GM19468 (cell line): Measurements from ENCODE around the gene GATA2.

Source experiments
- ATAC-seq: cut with Tn5 transposase; IDR thresholded peaks from one replicate; pipeline ENCODE4 v1.9.1; 2021; ENCODE audit warnings: mild to moderate bottlenecking, moderate library complexity, moderate number of reproducible peaks; ENCODE audit not compliant: unreplicated experiment; ENCODE audit errors: extremely low read depth

Gene GATA2

GRCh38 chr3:128478576-128479506 lies 14.2 kb downstream of the GATA2 start:
- no peak for ATAC-seq

- no peak for ATAC-seq
Observed at GRCh38 chr3:128476659-128477058, 16.3 kb downstream of the GATA2 start.

- ATAC-seq, result no peak
Observed at GRCh38 chr3:128475355-128475754, 17.6 kb downstream of the GATA2 start.

GRCh38 chr3:128473737-128474136 lies 19.3 kb downstream of the GATA2 start:
- ATAC-seq, result no peak

DNA sequence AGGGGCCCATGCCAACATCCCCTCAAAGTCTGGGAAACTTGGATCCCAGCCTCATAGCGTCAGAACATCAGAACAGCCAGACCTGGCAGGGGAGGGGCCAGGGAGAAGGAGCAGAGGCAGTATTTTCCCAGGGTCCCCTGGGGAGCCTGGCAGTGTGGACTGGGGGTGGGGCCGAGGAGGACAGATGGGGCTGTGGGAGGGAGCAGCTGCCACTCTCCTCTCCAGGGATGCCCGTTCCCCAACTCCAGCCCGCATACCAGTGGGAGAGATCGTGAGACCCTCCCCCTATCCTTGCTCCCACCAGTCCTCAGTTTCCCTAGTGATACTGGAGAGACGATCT lies 19.9 kb downstream of the GATA2 start:
- ATAC-seq, result no peak

DNA sequence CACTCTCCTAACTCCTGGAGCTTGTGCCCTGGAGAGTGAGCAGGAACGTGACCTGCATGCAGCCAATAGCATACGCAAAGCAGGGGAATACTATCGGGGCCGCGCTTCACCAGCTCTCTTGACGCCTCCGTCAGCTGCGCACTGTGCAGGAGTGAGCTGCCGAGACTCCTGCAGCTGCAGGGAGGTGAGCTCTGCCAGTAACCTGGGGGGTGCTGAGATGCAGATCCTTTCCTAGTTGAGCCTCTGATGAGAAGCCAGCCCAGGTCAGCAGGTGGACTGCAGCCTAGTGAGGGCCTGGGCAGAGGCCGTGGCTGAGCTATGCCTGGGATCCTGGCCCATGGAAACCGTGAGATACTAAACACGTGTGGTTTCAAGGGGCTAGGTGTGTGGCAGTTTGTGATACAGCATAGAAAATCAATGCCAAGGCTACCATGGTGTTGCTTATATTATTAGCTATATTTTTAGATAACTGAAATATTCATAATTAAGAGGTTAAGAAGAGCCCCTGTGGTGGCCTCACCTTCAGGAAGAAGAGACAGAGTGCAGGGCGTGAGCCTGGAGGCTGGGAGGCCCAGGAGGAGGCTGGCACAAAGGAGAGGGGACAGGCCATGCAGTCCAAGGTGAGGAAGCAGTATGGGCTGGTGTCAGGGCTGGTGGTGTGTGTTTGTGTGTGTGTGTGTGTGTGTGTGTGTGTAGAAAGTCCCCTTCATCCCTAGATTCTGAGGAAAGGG lies 20.4 kb downstream of the GATA2 start:
- ATAC-seq, result no peak

DNA sequence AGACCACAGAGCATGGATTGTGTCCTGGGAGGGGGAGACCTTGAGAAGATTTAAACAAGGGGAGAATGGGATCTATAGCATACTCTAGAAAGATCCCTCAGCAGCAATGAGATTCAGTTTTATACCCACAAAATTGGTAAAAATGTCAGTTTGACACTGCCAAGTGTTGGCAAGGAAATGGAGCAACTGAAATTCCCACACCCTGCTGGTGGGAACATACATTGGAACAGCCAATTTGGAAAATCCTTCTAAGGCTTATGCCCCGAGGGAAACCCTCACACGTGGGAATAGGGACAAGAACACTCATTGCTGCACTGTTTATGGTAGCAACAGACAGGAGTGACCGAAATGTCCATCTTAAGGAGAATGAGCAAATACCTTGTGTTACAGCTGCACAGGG lies 21.3 kb downstream of the GATA2 start:
- ATAC-seq, result no peak

GRCh38 chr3:128471110-128471509 lies 21.9 kb downstream of the GATA2 start:
- ATAC-seq, result no peak

DNA sequence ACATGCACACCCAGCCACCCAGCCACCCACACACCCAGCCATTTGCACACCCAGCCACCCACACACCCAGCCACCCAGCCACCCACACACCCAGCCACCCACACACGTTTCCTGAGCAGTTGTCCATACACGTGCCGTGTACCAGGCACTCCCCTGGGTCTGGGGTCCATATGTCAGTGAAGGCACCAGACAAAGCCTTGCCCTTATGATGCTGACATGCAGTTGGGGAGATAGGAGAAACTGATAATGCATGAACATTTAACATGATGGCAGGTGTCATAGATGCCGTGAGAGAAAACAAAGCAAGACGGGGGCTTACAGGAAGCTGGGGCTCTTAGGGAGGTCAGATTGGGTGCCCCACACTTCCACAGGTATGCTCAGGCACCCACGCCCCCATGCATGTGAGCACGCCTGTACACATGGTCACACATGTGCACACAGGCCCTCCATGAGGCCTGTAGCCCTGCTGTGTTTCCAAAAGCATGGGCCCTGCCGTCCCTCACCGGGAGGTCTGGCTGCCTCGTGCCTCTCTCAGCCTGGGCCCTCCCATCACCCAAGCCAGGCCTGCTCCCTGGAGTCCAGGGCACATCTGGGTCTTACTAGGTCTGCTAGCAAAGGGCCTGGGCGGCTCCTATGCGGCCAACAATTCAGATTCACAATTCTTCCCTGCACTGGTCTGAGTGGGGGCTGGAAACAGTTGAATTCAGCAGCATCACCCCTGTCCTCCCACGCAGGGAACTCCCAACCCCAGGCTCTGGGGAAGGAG lies 22.7 kb downstream of the GATA2 start:
- no peak for ATAC-seq

DNA sequence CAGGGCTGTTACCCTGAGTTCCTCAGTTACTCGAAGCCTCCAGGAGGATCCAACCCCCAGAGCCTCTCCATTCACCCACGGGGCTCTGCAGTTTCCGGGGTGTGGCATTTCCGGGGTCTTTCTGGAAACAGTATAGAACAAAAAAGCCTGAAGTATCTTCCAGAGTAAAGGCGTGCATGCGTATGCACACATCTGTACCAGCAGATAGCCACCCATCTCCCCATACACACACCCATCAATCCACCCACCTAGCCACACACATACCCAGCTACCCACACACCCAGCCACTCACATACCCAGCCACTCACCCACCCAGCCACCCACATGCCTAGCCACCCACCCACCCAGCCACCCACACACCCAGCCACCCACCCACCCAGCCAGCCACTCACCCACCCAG lies 23.4 kb downstream of the GATA2 start:
- ATAC-seq, result no peak

- ATAC-seq, result no peak
Observed at GRCh38 chr3:128468791-128469527, 24.0 kb downstream of the GATA2 start.

DNA sequence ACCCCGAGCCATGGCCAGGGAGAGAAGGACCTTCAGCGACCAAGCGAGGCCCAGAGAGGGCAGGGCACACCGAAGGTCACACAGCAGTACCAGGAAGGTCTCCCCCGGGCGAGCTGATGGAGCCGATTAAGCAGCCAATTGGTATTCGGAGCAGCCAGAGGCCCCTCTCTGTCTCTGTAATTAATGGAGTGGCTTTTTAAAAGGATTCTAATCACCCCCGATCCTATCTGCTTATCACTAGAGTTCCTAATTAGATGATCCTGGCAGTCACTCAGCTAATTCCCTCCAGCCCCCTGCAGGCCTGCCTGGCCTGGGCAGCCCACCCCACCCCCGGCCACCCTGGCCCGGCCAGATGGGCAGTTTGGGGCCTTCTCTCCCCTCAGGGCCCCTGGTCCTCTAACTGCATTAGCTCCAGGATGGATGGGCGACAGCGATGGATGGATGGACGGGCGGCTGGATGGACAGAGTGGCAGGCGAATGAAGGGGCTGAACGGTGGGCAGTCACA lies 24.7 kb downstream of the GATA2 start:
- no peak for ATAC-seq

- no peak for ATAC-seq
Observed at GRCh38 chr3:128466840-128467541, 26.0 kb downstream of the GATA2 start, which contains the start of gene DNAJB8. DNAJB8 (minus strand) TSS chr3:128466890; CDS start chr3:128463245, 3,645 bp downstream.

- no peak for ATAC-seq
Observed at GRCh38 chr3:128464702-128465101, 28.3 kb downstream of the GATA2 start.

DNA sequence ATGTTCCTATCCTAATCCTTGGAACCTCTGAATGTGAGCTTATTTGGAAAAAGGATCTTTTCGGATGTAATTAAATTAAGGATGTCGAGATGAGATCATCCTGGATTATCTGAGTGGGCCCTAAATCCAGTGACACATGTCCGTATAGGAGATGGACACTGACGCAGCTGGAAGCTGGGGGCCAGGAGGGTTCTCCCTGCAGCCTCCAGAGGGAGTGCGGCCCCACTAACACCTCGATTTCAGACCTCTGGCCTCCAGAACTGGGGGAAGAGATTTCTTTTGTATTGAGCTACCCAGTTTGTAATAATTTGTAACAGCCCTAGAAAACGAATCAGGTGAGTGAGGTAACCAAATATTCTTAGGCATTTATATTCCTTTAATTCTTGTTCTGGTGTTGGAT lies 28.8 kb downstream of the GATA2 start:
- no peak for ATAC-seq

DNA sequence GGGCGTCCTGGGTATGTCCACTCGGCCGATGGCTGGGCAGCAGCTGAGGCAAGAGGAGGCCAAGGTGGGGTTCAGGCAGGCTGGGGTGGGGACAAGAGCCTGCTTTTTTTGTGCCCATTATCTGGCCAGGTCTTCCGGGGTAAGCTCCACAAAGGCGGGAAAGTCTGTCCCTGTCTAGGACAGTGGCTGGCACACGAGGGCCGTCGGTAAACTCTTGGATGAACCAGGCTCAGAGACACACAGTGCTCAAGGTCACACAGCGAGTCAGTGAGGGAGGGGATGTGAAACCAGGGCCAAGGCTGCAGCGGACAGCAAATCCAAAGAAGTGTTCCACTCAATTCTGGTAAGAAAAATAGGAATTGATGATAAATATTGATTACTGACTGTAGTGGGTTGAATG lies 29.2 kb downstream of the GATA2 start:
- no peak for ATAC-seq

DNA sequence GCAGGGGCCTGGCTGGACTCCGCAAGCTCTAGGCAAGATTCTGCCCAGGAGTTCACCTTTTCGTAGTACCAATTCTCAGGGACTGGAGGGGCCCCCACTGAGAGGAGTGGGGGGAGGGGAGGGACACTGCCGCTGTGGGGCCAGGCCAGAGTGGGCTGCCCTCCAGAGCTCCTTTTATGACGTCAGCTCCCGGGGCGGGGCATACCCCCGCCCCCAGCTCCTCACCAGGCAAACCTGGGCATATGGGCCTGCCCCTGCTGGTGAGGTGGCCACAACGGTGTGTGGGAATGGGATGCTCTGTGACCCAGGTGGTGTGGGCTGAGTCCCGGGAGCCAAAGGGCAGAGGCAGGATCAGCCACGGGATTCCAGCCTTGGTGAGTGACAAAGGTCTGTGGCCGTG lies 29.6 kb downstream of the GATA2 start:
- no peak for ATAC-seq

GRCh38 chr3:128462931-128463330 lies 30.1 kb downstream of the GATA2 start:
- ATAC-seq, result no peak

DNA sequence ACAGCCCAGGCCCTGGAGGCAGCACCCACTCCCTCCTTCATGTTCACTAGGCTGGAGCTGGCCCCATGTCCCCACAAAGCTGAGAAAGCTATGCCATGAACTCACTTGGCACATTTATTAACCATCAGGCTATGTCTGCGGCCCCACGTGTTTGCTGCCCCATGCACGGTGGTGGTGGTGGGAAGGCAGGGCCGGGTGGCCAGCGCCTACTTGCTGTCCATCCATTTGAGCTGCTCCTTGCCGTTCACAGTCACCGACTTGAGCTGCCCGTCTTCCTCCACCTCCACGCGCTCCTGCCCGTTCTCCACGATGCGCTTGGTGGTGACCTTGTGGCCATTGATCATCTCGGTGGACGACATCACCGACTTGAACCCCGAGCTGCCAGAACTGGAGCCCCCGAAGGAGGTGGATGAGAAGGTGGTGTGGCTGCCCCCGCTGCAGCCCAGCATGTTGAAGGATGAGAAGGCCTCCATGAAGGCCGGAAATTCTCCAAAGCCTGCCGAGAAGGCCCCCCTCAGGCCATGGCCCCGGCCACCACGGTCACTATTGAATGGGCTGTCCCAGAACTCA lies 30.6 kb downstream of the GATA2 start:
- no peak for ATAC-seq
